Endometrial microvascular endothelial cells (primary cell): ENCODE data around the gene TAF4B. TPM values are rescaled to one million over a fixed set of nuclear protein-coding genes. Genes with fewer than 3 reads are reported as not detected.
"Not testable (repeated sequence)": the region's sequence is repeated elsewhere in the genome, so short reads cannot be mapped to it uniquely, and the experiment has no call there.

Experiments used
- in situ Hi-C: cut with HindIII; loops from 2 replicates; pipeline ENCODE4 v1.10.0; 2017; ENCODE audit warnings: low sequenced_read_pairs, low pct_unique_long_range_greater_than_20kb; ENCODE audit errors: inconsistent ontology term
- total RNA-seq: library from RNA; depleted of rRNA; stranded (reverse); fragments of >200 nt; gene quantifications from one replicate; pipeline ENCODE4 v1.2.3, GENCODE V29; 2015; ENCODE audit errors: inconsistent ontology term

The TAF4B gene
- total RNA-seq, 1 donor from 2014 or later, result 5.3 TPM

- in situ Hi-C loops, result no loop called here
Observed at GRCh38 chr18:26356045-26356785, 130.0 kb downstream of the TAF4B start.

- in situ Hi-C loops, result no loop called here
Observed at GRCh38 chr18:26357960-26358359, 131.7 kb downstream of the TAF4B start.

GRCh38 chr18:26362021-26362420 is 135.8 kb downstream of the TAF4B start:
- in situ Hi-C loops, result no loop called here

DNA sequence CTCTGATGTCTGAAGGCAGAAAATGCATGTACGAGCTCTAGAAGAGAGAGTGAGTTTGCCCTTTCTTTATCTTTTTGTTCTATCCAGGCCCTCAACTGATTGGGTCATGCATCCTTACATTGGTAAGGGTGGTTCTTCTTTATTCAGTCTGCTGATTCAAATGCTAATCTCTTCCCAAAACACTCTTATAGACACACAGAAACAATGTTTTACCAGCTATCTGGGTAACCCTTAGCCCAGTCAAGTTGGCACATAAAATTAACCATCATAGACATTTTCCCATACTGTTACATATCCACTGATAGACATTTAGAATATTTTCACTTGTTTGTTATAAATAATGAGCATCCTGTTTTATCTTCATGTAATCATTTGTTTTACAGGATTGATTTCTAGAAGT is 141.2 kb downstream of the TAF4B start:
- in situ Hi-C loops, result no loop called here

- in situ Hi-C loops, result no loop called here
Observed at GRCh38 chr18:26370037-26370436, 143.8 kb downstream of the TAF4B start.

DNA sequence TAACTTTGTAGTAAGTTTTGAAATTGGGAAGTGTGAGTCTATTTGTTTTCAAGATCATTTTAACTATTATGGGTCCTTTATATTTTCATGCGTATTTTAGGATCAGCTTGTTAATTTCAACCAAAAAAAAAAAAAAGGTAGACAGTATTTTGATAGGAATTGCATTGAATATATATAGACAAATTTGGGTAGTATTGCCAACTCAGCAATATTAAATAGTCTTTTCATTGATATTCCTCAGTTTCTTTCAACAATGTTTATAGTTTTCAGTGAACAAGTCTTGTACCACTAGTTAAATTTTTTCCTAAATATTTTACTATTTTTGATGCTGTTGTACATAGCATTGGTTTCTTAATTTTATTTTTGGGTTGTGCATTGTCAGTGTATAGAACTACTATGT is 149.9 kb downstream of the TAF4B start:
- in situ Hi-C loops, result no loop called here

GRCh38 chr18:26378701-26379100 is 152.5 kb downstream of the TAF4B start:
- in situ Hi-C loops, result no loop called here

DNA sequence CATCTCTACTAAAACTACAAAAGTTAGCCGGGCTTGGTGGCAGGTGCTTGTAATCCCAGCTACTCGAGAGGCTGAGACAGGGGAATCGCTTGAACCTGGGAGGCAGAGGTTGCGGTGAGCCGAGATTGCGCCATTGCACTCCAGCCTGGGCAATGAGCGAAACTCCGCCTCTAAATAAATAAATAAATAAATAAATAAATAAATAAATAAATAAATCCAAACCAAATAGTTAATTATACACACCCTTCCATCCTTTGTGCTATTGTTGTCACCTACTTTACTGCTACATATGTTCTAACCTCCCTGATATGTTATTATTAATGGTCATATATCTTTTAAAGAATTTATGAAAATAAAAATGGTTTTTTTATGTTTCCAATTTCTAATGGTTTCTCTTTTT is 155.3 kb downstream of the TAF4B start:
- in situ Hi-C loops, result not testable (repeated sequence)

- in situ Hi-C loops, result no loop called here
Observed at GRCh38 chr18:26383454-26384270, 157.4 kb downstream of the TAF4B start.

- in situ Hi-C loops, result no loop called here
Observed at GRCh38 chr18:26386002-26386401, 159.8 kb downstream of the TAF4B start.

DNA sequence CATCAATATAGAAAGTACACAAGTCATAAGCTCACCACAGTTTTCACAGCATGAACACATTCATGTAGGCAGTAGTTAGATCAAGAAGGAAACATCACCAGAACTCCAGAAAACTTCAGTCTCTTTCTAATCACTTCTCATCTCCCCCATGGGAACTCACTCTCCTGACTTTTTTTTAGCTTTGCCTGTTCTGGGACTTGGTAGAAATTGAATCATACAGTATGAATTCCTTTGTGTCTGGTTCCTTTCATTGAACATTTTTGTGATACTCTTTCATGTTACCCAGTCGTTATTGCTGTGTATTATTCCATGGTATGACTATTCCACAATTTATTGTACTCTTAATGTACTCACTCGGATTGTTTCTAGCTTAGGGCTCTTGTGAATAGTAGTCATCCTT is 160.2 kb downstream of the TAF4B start:
- in situ Hi-C loops, result no loop called here

DNA sequence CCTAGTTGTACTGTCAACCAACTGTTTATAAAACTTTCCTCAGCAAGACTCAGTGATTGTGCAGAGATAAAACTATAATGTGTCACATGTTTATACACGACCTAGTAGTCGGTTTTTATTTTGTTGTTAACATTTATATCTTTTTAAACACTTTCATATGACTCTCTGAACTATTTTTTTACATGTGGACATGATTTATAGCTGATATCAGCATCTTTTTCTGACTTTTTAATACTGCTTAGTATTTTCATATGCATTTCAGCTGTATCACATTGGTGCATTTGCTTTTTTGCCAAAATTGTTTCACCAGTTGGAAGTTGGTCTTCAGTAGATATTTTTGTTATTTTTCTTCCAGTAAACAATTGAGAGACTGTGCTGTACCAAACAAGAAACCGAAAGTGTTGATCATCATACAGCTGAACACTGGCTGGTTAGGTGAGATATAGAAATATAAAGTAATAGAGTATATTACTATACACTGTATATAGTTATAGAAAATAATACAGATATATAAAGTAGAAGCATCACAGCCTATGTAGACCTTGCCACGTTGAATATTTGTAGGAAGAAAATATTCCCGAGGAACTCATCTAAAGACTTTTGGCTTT is 167.9 kb downstream of the TAF4B start:
- in situ Hi-C loops, result no loop called here

DNA sequence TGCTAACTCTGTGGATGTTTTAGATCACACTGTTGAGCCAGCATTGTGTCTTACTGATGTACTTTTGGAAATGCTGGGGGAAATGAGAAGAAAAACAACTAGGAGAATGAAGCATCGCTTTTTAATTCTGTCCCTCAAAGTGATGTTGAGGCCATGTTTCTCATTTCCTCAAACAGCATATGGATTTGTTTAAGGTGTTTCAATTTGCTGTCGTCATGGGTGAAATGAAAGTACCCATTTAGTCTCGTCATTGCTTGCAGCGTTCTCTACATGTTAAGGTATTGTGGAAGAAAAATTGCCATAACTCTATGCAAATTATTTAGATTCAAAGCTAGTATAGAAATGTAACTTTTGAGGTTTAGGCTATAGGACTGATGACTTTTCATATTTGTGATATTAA is 170.8 kb downstream of the TAF4B start:
- in situ Hi-C loops, result no loop called here

- in situ Hi-C loops, result no loop called here
Observed at GRCh38 chr18:26403491-26403890, 177.2 kb downstream of the TAF4B start.

- in situ Hi-C loops, result no loop called here
Observed at GRCh38 chr18:26405190-26405801, 179.1 kb downstream of the TAF4B start.

- in situ Hi-C loops, result no loop called here
Observed at GRCh38 chr18:26406324-26406723, 180.1 kb downstream of the TAF4B start.

DNA sequence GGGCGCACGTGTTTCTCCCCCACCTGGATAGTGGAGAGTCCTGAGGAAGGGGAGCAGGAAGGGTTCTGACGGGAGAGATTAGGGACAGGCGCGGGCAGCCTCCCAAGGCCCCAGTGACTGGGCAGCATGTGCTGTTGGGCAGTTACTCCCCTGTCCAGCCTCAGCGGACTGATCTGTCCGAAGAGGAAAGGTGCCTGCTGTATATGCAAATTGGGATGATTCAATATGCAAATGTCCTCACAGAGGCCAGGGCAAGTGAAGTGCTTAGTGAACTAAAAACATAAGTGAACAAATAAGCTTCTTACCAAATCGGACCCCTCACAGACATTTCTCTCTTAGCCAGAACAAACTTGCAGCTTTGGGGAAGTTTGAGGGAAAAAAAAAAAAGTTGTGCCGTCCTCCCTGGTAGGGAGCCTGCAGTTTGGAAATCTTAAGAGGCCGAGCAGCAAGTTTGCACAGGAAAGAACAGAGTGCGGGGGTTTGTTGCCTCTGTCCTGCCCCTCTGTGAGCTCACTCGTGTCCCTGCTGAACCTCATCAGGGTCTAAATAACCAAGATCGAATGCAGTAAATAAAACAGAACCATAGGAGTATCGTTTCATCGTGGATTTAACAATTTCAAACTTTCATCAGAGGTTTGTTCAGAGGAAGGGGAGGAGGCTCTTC is 180.7 kb downstream of the TAF4B start:
- in situ Hi-C loops, result no loop called here

- in situ Hi-C loops, result no loop called here
Observed at GRCh38 chr18:26407736-26408601, 181.7 kb downstream of the TAF4B start.
